ENCODE data around the gene GET3. TPM values are rescaled to one million over a fixed set of nuclear protein-coding genes. Genes with fewer than 3 reads are reported as not detected.
A peak's percentile ranks its signal among the peaks of the same experiment; 100 is the strongest.

The GET3 gene
- total and polyA plus RNA-seq, 12 donors, result 37.0 to 121 (median 60.1) TPM

- intact Hi-C loops (cut with DNase I), result no loop called here
- Histone ChIP-seq H3K27ac (peak overlapping the region in 9 of 10 donors; percentile 89 to 100 (median 99)), H3K9me3 (no peaks in the 10 kb centered on the region), H3K4me3 (peak overlapping the region in 2 of 10 donors; percentile 7 to 19), H3K4me1 (peaks cover 51 to 89% (median 72%) of the 10 kb centered on the region in 9 donors), H3K27me3 (no peaks in the 10 kb centered on the region), H3K36me3 (no peaks in the 10 kb centered on the region)
- ATAC-seq (no peak), DNase-seq (no peak)
- TF ChIP-seq, protein P1, sequence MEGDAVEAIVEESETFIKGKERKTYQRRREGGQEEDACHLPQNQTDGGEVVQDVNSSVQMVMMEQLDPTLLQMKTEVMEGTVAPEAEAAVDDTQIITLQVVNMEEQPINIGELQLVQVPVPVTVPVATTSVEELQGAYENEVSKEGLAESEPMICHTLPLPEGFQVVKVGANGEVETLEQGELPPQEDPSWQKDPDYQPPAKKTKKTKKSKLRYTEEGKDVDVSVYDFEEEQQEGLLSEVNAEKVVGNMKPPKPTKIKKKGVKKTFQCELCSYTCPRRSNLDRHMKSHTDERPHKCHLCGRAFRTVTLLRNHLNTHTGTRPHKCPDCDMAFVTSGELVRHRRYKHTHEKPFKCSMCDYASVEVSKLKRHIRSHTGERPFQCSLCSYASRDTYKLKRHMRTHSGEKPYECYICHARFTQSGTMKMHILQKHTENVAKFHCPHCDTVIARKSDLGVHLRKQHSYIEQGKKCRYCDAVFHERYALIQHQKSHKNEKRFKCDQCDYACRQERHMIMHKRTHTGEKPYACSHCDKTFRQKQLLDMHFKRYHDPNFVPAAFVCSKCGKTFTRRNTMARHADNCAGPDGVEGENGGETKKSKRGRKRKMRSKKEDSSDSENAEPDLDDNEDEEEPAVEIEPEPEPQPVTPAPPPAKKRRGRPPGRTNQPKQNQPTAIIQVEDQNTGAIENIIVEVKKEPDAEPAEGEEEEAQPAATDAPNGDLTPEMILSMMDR (IDR thresholded peaks at IDR 0.05), result no peak
- WGBS, 2 donors, result 65 to 77% methylated on average over 5 of the region's 5 CpGs
These were observed 47.7 kb downstream of the GET3 start for GRCh38 chr19:12784871-12785430.

- peak overlapping the region in 2 of 10 donors; percentile 7 to 19 for H3K4me3 ChIP-seq
- intact Hi-C loops (cut with DNase I), result no loop called here
These were observed 48.2 kb downstream of the GET3 start for GRCh38 chr19:12785431-12786031.

GRCh38 chr19:12786141-12786870 lies 49.0 kb downstream of the GET3 start:
- Histone ChIP-seq H3K4me1 (peaks cover 57 to 89% (median 81%) of the 10 kb centered on the region in 9 donors), H3K27ac (peak overlapping the region; percentile 94 to 100 (median 99)), H3K36me3 (no peaks in the 10 kb centered on the region), H3K4me3 (peak overlapping the region in 1 of 10 donors; percentile 19), H3K9me3 (no peaks in the 10 kb centered on the region), H3K27me3 (no peaks in the 10 kb centered on the region)
- peak; percentile 72 to 74 for DNase-seq
- peak in 1 of 8 donors; percentile 25 for ATAC-seq
- WGBS, 2 donors, result 59 to 67% methylated on average over 18 of the region's 18 CpGs
- intact Hi-C loops (cut with DNase I), result no loop called here
- TF ChIP-seq, protein P1 (IDR thresholded peaks at IDR 0.05), result no peak

More at GRCh38 chr19:12785431-12786031, 48.2 kb downstream of the GET3 start:
- H3K36me3 ChIP-seq, result no peaks in the 10 kb centered on the region
- peak; percentile 16 to 42 for DNase-seq
- peaks cover 52 to 88% (median 76%) of the 10 kb centered on the region in 9 donors for H3K4me1 ChIP-seq
- H3K9me3 ChIP-seq, result no peaks in the 10 kb centered on the region
- H3K27me3 ChIP-seq, result no peaks in the 10 kb centered on the region
- ATAC-seq, result no peak
- peak overlapping the region; percentile 94 to 100 (median 99) for H3K27ac ChIP-seq
- WGBS, 2 donors, result 77 to 81% methylated on average over 4 of the region's 4 CpGs
- TF ChIP-seq, protein P1 (IDR thresholded peaks at IDR 0.05), result no peak

DNA sequence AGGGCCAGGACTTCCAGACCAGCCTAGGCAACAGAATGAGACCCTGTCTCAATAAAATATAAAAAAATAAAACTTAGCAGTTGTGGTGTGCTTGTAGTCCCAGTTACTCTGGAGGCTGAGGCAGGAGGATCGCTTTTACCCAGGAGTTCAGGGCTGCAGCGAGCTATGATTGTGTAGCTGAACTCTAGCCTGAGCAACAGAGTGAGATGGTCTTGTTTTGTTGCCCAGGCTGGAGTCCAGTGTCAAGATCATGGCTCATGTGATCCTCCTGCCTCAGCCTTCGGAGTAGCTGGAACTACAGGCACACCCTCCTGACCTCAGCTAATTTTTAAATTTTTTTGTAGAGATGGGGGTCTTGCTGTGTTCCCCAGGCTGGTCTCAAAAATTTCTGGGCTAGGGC lies 49.7 kb downstream of the GET3 start:
- peak overlapping the region; percentile 94 to 100 (median 99) for H3K27ac ChIP-seq
- ATAC-seq, result no peak
- peak overlapping the region in 1 of 10 donors; percentile 19 for H3K4me3 ChIP-seq
- H3K36me3 ChIP-seq, result peaks cover 0 to 2% (median 0%) of the 10 kb centered on the region in 9 donors
- TF ChIP-seq, protein P1 (IDR thresholded peaks at IDR 0.05), result no peak
- no peaks in the 10 kb centered on the region for H3K9me3 ChIP-seq
- no peaks in the 10 kb centered on the region for H3K27me3 ChIP-seq
- intact Hi-C loops (cut with DNase I), result no loop called here
- H3K4me1 ChIP-seq, result peaks cover 55 to 83% (median 75%) of the 10 kb centered on the region in 9 donors
- no peak for DNase-seq
- 84 to 85% methylated on average over 3 of the region's 3 CpGs for WGBS, 2 donors
